B cell (primary cell): ENCODE results near the gene ZBTB7A.

Experiments
- EZH2 ChIP-seq: IDR thresholded peaks from 2 replicates; pipeline ENCODE4 v1.6.1; 2012; ENCODE audit warnings: borderline replicate concordance, low read depth, mild to moderate bottlenecking, moderate library complexity, low read length; ENCODE audit not compliant: insufficient read depth, poor library complexity, severe bottlenecking
- TF ChIP-seq, protein P1 (sequence below): fragments of 200-600 bp; IDR thresholded peaks from one replicate; pipeline ENCODE4 v1.8.0; 2022; ENCODE audit warnings: antibody characterized with exemption, mild to moderate bottlenecking

DNA sequence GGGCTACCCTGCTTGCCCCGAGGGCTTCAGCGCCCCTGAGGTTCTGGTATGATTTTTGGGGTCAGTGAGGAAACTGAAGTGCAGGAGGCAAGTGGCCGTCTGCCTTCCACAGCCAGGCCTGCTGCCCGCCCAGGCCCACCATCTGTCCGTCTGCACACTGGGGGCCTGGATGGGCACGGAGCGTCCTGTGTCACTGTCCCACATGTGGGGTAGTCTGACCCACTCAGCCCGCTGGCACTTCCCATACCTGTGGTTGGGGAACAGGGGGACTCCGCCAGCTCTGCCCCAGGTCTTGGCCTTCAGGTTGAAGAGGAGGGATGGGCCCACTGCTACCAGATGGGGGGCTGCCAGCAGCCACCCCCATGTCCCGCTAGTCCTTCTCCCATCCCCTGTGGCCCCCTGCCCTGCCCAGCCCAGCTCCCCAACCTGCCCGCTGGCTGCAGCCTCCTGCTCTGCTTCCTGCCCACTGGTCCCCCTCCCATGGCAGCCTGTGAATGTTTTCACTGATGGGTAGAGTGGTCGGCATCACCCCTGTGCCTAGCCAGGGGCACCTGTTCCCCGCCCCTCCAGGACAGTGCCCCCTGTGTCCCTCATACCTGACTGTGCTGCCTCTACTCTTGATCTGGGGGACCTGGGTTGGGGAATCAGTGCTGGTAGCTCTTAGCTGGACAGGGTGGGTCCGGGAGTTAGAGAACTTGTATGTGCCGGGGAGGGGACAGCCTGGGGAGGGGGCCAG, 49.6 kb downstream of the ZBTB7A start:
- TF ChIP-seq, protein P1, sequence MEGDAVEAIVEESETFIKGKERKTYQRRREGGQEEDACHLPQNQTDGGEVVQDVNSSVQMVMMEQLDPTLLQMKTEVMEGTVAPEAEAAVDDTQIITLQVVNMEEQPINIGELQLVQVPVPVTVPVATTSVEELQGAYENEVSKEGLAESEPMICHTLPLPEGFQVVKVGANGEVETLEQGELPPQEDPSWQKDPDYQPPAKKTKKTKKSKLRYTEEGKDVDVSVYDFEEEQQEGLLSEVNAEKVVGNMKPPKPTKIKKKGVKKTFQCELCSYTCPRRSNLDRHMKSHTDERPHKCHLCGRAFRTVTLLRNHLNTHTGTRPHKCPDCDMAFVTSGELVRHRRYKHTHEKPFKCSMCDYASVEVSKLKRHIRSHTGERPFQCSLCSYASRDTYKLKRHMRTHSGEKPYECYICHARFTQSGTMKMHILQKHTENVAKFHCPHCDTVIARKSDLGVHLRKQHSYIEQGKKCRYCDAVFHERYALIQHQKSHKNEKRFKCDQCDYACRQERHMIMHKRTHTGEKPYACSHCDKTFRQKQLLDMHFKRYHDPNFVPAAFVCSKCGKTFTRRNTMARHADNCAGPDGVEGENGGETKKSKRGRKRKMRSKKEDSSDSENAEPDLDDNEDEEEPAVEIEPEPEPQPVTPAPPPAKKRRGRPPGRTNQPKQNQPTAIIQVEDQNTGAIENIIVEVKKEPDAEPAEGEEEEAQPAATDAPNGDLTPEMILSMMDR, result no peak
- TF ChIP-seq EZH2, result no peak
